ENCODE results near the gene GAS6. TPM values are rescaled to one million over a fixed set of nuclear protein-coding genes. Genes with fewer than 3 reads are reported as not detected.

GAS6 gene
- total RNA-seq, 1 experiment from 2014 or later = 49.4 TPM

- RAD21 ChIA-PET (ENCODE audit: low non-redundant PET in 1 of 2, low total read pairs in 2 of 2, uncharacterized antibody in 2 of 2, unreplicated experiment in 2 of 2) = no interaction called here
Observed at GRCh38 chr13:113846636-113847318, 17.1 kb downstream of the GAS6 start.

More at GRCh38 chr13:113846636-113847318, 17.1 kb downstream of the GAS6 start:
- intact Hi-C loops (cut with micrococcal nuclease) = no loop called here
- no peak overlapping the region for H3K27ac ChIP-seq (ENCODE audit: low read depth, low read length)
- peaks cover 13 to 25% of the 10 kb centered on the region in 2 experiments for H3K4me1 ChIP-seq (ENCODE audit: control insufficient read depth in 1 of 2, insufficient read depth in 2 of 2, low read length in 2 of 2)
- ChIA-PET POLR2A (no interaction called here), CTCF (no interaction called here)
- no peaks in the 10 kb centered on the region for H4K20me1 ChIP-seq (ENCODE audit: insufficient read depth)
- no peak overlapping the region for H3K4me2 ChIP-seq (ENCODE audit: low read length)
- TF ChIP-seq CEBPB (IDR thresholded peaks at IDR 0.05; ENCODE audit: low read depth) = no peak
- TF ChIP-seq CTCF (IDR thresholded peaks at IDR 0.05 in 2 of 3, conservative IDR thresholded peaks at IDR 0.05 in 1 of 3; ENCODE audit: borderline replicate concordance in 1 of 3, insufficient read depth in 1 of 3, low read depth in 2 of 3, low read length in 2 of 3) = no peak
- TF ChIP-seq SP1 (IDR thresholded peaks at IDR 0.05; ENCODE audit: low read depth) = no peak
- TF ChIP-seq ELF1 (IDR thresholded peaks at IDR 0.05; ENCODE audit: borderline replicate concordance, low read depth) = no peak
- TF ChIP-seq, protein P1, sequence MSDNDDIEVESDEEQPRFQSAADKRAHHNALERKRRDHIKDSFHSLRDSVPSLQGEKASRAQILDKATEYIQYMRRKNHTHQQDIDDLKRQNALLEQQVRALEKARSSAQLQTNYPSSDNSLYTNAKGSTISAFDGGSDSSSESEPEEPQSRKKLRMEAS (IDR thresholded peaks at IDR 0.05) = no peak
- no peak for TF ChIP-seq EGR1 (IDR thresholded peaks at IDR 0.05; ENCODE audit: low read depth)
- TF ChIP-seq ZFX (IDR thresholded peaks at IDR 0.05) = no peak
- TF ChIP-seq POLR2AphosphoS5 (IDR thresholded peaks at IDR 0.05; ENCODE audit: low read depth, low read length) = no peak
- TF ChIP-seq, protein P2, sequence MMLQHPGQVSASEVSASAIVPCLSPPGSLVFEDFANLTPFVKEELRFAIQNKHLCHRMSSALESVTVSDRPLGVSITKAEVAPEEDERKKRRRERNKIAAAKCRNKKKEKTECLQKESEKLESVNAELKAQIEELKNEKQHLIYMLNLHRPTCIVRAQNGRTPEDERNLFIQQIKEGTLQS (IDR thresholded peaks at IDR 0.05) = no peak
- no peak for TF ChIP-seq CBX3 (IDR thresholded peaks at IDR 0.05; ENCODE audit: low read depth)
- no peak overlapping the region for H2AFZ ChIP-seq (ENCODE audit: low read depth, low read length, poor library complexity, severe bottlenecking)
- H3K4me3 ChIP-seq (replicated peaks in 1 of 2; ENCODE audit: low read depth in 1 of 2, low read length in 2 of 2) = no peak overlapping the region
- no peak for ATAC-seq
- H3K79me2 ChIP-seq (ENCODE audit: insufficient read depth, low read length) = peaks cover 54% of the 10 kb centered on the region
- H3K36me3 ChIP-seq (ENCODE audit: control insufficient read depth in 1 of 2, insufficient read depth in 2 of 2, low read length in 2 of 2) = peaks cover 0 to 12% of the 10 kb centered on the region in 2 experiments; a peak in 2 of 4 replicates
- H3K9me3 ChIP-seq (ENCODE audit: control insufficient read depth in 1 of 2, insufficient read depth in 1 of 2, low read depth in 1 of 2, low read length in 2 of 2) = no peaks in the 10 kb centered on the region
- H3K9me2 ChIP-seq (ENCODE audit: insufficient read depth) = no peaks in the 10 kb centered on the region
- H3K27me3 ChIP-seq (ENCODE audit: insufficient read depth, low read length) = no peaks in the 10 kb centered on the region
- no peak for DNase-seq (ENCODE audit: low read depth, low spot score)
- BruUV-seq (replicated peaks) = no TSS peak
- H3K9ac ChIP-seq (ENCODE audit: low read length) = no peak overlapping the region

All from HCT116 (cell line).